Mesenchymal stem cell (in vitro differentiated cells and primary cell): ENCODE data around the gene CHI3L2.

Experiments used
- DNase-seq: peaks from one replicate; pipeline ENCODE4 v3.0.0-alpha.2; 2013
- H2AFZ ChIP-seq: one replicate; pipeline ENCODE4 v1.6.1; 2013; ENCODE audit warnings: low read depth, mild to moderate bottlenecking, control low read depth, inconsistent platforms, low read length, moderate library complexity
- H2AK5ac ChIP-seq: 2 replicates; pipeline ENCODE4 v1.6.1; 2013; ENCODE audit warnings: low read length, moderate library complexity, mild to moderate bottlenecking, inconsistent platforms; ENCODE audit not compliant: severe bottlenecking
- H2BK120ac ChIP-seq: one replicate; pipeline ENCODE4 v1.6.1; 2013; ENCODE audit warnings: low read depth, mild to moderate bottlenecking, inconsistent platforms, low read length, moderate library complexity
- H2BK12ac ChIP-seq, 2 experiments: one replicate each; pipeline ENCODE4 v1.6.1; 2013; ENCODE audit warnings: inconsistent platforms in 2 of 2, low read length in 2 of 2, mild to moderate bottlenecking in 2 of 2, moderate library complexity in 2 of 2, control low read depth in 1 of 2
- H2BK15ac ChIP-seq: one replicate; pipeline ENCODE4 v1.6.1; 2013; ENCODE audit warnings: mild to moderate bottlenecking, low read depth, inconsistent platforms; ENCODE audit not compliant: poor library complexity, severe bottlenecking
- H2BK5ac ChIP-seq: 2 replicates; pipeline ENCODE4 v1.6.1; 2013; ENCODE audit warnings: low read depth, mild to moderate bottlenecking, low read length, control low read depth, inconsistent platforms; ENCODE audit not compliant: poor library complexity, severe bottlenecking
- H3K14ac ChIP-seq, 2 experiments: one replicate each; pipeline ENCODE4 v1.6.1; 2013; ENCODE audit warnings: inconsistent platforms in 2 of 2, low read length in 2 of 2, control low read depth in 1 of 2, mild to moderate bottlenecking in 1 of 2, moderate library complexity in 1 of 2
- H3K18ac ChIP-seq, 2 experiments: one replicate each; pipeline ENCODE4 v1.6.1; 2013; ENCODE audit warnings: inconsistent platforms in 2 of 2, low read length in 2 of 2, control low read depth in 1 of 2, low read depth in 1 of 2, mild to moderate bottlenecking in 1 of 2
- H3K23ac ChIP-seq, 2 experiments: one replicate each; pipeline ENCODE4 v1.6.1; 2013; ENCODE audit warnings: inconsistent platforms in 2 of 2, low read length in 2 of 2, mild to moderate bottlenecking in 2 of 2, moderate library complexity in 2 of 2, control low read depth in 1 of 2
- H3K27ac ChIP-seq: 2 replicates; pipeline ENCODE4 v1.5.1; 2013; ENCODE audit warnings: mild to moderate bottlenecking, moderate library complexity, low read length, control low read depth, inconsistent platforms; ENCODE audit not compliant: poor library complexity, severe bottlenecking
- H3K27me3 ChIP-seq, 2 experiments: 2 replicates each; pipeline versions ENCODE4 v1.6.1 to v1.7.0; 2013; ENCODE audit warnings: low read length in 2 of 2, mild to moderate bottlenecking in 2 of 2, moderate library complexity in 2 of 2, control low read depth in 1 of 2, inconsistent platforms in 1 of 2; ENCODE audit not compliant: control insufficient read depth in 1 of 2, insufficient read depth in 1 of 2
- H3K36me3 ChIP-seq, 2 experiments: 2 replicates each; pipeline versions ENCODE4 v1.6.1 to v1.7.0; 2013; ENCODE audit warnings: low read length in 2 of 2, control low read depth in 1 of 2, inconsistent platforms in 1 of 2, low read depth in 1 of 2, mild to moderate bottlenecking in 1 of 2; ENCODE audit not compliant: insufficient read depth in 2 of 2, control insufficient read depth in 1 of 2
- H3K4ac ChIP-seq, 2 experiments: one replicate each; pipeline ENCODE4 v1.6.1; 2013; ENCODE audit warnings: inconsistent platforms in 2 of 2, low read length in 2 of 2, mild to moderate bottlenecking in 2 of 2, moderate library complexity in 2 of 2, control low read depth in 1 of 2, low read depth in 1 of 2
- H3K4me1 ChIP-seq: 2 replicates; pipeline ENCODE4 v1.6.1; 2013; ENCODE audit warnings: low read depth, low read length, control low read depth; ENCODE audit not compliant: control insufficient read depth, insufficient read depth
- H3K4me2 ChIP-seq: 2 replicates; pipeline ENCODE4 v1.6.1; 2013; ENCODE audit warnings: low read length, mild to moderate bottlenecking, inconsistent platforms; ENCODE audit not compliant: poor library complexity, severe bottlenecking
- H3K4me3 ChIP-seq, 2 experiments: 2 replicates each; pipeline versions ENCODE4 v1.5.1 to v1.7.0; 2013; ENCODE audit warnings: low read length in 2 of 2, mild to moderate bottlenecking in 2 of 2, control low read depth in 1 of 2, low read depth in 1 of 2; ENCODE audit not compliant: insufficient read depth in 1 of 2
- H3K79me1 ChIP-seq: replicated peaks from 2 replicates; pipeline ENCODE4 v1.6.1; 2013; ENCODE audit warnings: mild to moderate bottlenecking, control low read depth, low read length, inconsistent platforms; ENCODE audit not compliant: poor library complexity, severe bottlenecking
- H3K9ac ChIP-seq: 2 replicates; pipeline ENCODE4 v1.7.0; 2013; ENCODE audit warnings: mild to moderate bottlenecking, low read length, moderate library complexity
- H3K9me3 ChIP-seq: 2 replicates; pipeline ENCODE4 v1.7.0; 2013; ENCODE audit warnings: mild to moderate bottlenecking, low read length; ENCODE audit not compliant: control insufficient read depth
- H4K8ac ChIP-seq: one replicate; pipeline ENCODE4 v1.6.1; 2013; ENCODE audit warnings: inconsistent platforms, mild to moderate bottlenecking, low read length, moderate library complexity
- H4K91ac ChIP-seq: one replicate; pipeline ENCODE4 v1.6.1; 2013; ENCODE audit warnings: mild to moderate bottlenecking, low read length, inconsistent platforms
- WGBS: methylation state at CpG from one replicate; pipeline ENCODE4 v1.1.7; 2013; ENCODE audit warnings: mixed read lengths; 5-methylcytosine and 5-hydroxymethylcytosine counted together

CHI3L2 gene

DNA sequence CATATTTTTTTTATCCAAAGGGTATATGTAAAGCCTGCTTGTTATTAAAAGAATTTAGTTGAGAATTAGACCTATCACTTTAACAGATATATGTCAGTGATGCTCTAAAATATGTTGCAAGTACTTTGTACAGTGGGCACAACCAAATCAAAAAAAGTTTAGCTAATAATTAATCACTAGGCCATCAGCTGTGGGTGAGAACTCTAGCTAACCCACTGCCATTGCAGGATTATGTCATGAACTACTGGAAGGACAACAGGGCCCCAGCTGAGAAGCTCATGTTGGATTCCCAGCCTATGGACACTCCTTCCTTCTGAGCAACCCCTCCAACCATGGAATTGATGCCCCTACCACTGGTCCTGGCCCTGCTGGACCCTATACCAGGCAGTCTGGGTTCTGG lies 56.3 kb downstream of the CHI3L2 start:
- H2AK5ac ChIP-seq = no peak overlapping the region
- no peaks in the 10 kb centered on the region for H3K27me3 ChIP-seq
- no peak overlapping the region for H4K8ac ChIP-seq
- H3K9ac ChIP-seq = no peak overlapping the region
- H3K14ac ChIP-seq = no peak overlapping the region
- H3K23ac ChIP-seq = no peak overlapping the region
- DNase-seq = no peak
- H4K91ac ChIP-seq = no peak overlapping the region
- H3K36me3 ChIP-seq = no peaks in the 10 kb centered on the region
- no peak overlapping the region for H2BK15ac ChIP-seq
- H3K79me1 ChIP-seq = no peaks in the 10 kb centered on the region
- no peak overlapping the region for H2BK5ac ChIP-seq
- H3K4me3 ChIP-seq = no peak overlapping the region
- no peaks in the 10 kb centered on the region for H3K4me1 ChIP-seq
- H3K4ac ChIP-seq = no peak overlapping the region
- H3K4me2 ChIP-seq = no peak overlapping the region
- H3K27ac ChIP-seq = no peak overlapping the region
- no peak overlapping the region for H3K18ac ChIP-seq
- H2AFZ ChIP-seq = no peak overlapping the region
- no peak overlapping the region for H2BK120ac ChIP-seq
- no peak overlapping the region for H2BK12ac ChIP-seq
- no peaks in the 10 kb centered on the region for H3K9me3 ChIP-seq

DNA sequence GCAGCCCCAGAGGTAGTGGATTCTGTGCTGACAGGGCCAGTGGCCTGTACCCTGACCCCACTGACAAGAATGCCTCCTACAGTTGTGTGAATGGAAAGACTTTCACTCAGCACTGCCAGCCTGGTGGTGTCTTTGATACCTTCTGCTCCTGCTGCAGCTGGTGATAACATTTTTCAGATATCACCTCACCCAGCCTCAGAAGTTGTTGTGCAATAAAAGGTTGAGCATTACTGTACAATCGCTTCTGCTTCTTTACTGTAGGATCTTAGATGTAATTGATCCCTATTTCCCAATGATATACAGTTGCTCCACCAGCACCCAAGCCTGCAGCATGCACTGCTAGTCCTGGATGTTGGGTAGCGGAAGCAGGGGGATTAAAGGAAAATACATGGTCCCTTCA lies 58.4 kb downstream of the CHI3L2 start:
- Histone ChIP-seq H3K27ac (no peak overlapping the region), H4K8ac (no peak overlapping the region), H2AFZ (no peak overlapping the region), H2BK15ac (no peak overlapping the region), H3K36me3 (no peaks in the 10 kb centered on the region), H3K4me2 (no peak overlapping the region), H3K27me3 (peaks cover 0 to 4% of the 10 kb centered on the region in 2 experiments), H3K4me3 (no peak overlapping the region), H4K91ac (no peak overlapping the region), H2AK5ac (no peak overlapping the region), H3K18ac (no peak overlapping the region), H3K9ac (no peak overlapping the region), H3K4ac (no peak overlapping the region), H2BK5ac (no peak overlapping the region), H3K14ac (no peak overlapping the region), H2BK12ac (no peak overlapping the region), H3K79me1 (no peaks in the 10 kb centered on the region), H3K9me3 (no peaks in the 10 kb centered on the region), H3K4me1 (no peaks in the 10 kb centered on the region), H3K23ac (no peak overlapping the region), H2BK120ac (no peak overlapping the region)
- DNase-seq = no peak
- WGBS = 100% methylated on average over 1 of the region's 2 CpGs

DNA sequence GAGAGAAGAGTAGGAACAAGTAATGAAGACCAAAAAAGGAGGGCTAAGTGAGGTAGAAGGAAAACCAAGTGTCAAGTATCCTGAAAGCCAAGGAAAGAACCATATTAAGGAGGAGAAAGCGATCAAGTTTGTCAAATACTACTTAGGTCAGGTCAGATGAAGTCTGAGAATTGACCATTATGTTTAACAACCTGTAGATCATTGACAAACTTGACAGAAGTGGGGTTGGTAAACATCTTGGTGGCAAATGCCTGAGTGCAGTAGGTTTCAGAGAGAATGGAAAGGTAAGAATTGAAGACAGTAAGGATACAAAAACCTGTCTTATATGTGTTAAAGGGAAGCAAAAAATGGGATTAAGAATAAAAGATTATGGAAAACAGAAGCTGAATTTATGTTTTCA lies 59.4 kb downstream of the CHI3L2 start:
- no peaks in the 10 kb centered on the region for H3K36me3 ChIP-seq
- no peak overlapping the region for H3K18ac ChIP-seq
- H3K27ac ChIP-seq = no peak overlapping the region
- H2AK5ac ChIP-seq = no peak overlapping the region
- no peak overlapping the region for H3K4ac ChIP-seq
- no peak overlapping the region for H2BK5ac ChIP-seq
- no peak overlapping the region for H3K23ac ChIP-seq
- no peak overlapping the region for H2AFZ ChIP-seq
- H4K8ac ChIP-seq = no peak overlapping the region
- no peak overlapping the region for H2BK120ac ChIP-seq
- H3K79me1 ChIP-seq = no peaks in the 10 kb centered on the region
- no peak overlapping the region for H3K4me3 ChIP-seq
- no peak overlapping the region for H3K4me2 ChIP-seq
- H3K27me3 ChIP-seq = peaks cover 0 to 4% of the 10 kb centered on the region in 2 experiments
- 30% methylated on average over 1 of the region's 1 CpG for WGBS
- no peaks in the 10 kb centered on the region for H3K9me3 ChIP-seq
- H3K9ac ChIP-seq = no peak overlapping the region
- no peak overlapping the region for H3K14ac ChIP-seq
- H2BK15ac ChIP-seq = no peak overlapping the region
- no peak overlapping the region for H2BK12ac ChIP-seq
- no peak for DNase-seq
- no peaks in the 10 kb centered on the region for H3K4me1 ChIP-seq
- H4K91ac ChIP-seq = no peak overlapping the region

DNA sequence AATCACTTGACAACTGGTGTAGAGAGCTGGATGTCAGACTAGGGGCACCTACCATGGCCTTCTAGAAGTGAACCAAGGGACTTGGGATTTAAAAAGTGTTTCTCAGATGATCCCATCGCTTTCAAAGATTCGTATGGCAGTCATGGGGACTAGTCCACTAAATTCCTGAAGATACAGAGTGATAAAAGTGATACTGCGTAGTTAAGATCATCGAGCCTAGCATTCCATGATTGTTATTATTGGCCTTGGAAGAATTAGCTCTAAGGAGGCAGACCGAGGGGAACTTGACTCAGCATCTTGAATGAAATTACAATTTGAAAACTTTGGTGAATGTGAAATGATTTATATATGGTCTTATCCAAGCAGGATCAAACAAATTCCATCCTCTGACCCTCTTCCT lies 61.9 kb downstream of the CHI3L2 start:
- H3K14ac ChIP-seq = no peak overlapping the region
- H3K27ac ChIP-seq = no peak overlapping the region
- H3K9me3 ChIP-seq = no peaks in the 10 kb centered on the region
- no peak overlapping the region for H2BK5ac ChIP-seq
- no peak overlapping the region for H3K4ac ChIP-seq
- no peak overlapping the region for H2AK5ac ChIP-seq
- WGBS = 54% methylated on average over 4 of the region's 5 CpGs
- H3K9ac ChIP-seq = no peak overlapping the region
- no peak overlapping the region for H3K18ac ChIP-seq
- no peaks in the 10 kb centered on the region for H3K36me3 ChIP-seq
- no peak overlapping the region for H2BK120ac ChIP-seq
- H4K8ac ChIP-seq = no peak overlapping the region
- H3K23ac ChIP-seq = no peak overlapping the region
- H3K4me1 ChIP-seq = no peaks in the 10 kb centered on the region
- H2AFZ ChIP-seq = no peak overlapping the region
- H2BK12ac ChIP-seq = no peak overlapping the region
- H3K4me2 ChIP-seq = no peak overlapping the region
- no peak overlapping the region for H4K91ac ChIP-seq
- no peak overlapping the region for H3K4me3 ChIP-seq
- no peaks in the 10 kb centered on the region for H3K79me1 ChIP-seq
- DNase-seq = no peak
- H3K27me3 ChIP-seq = peaks cover 0 to 4% of the 10 kb centered on the region in 2 experiments
- no peak overlapping the region for H2BK15ac ChIP-seq
